ENCODE results near the gene TMC7.

TMC7 gene

GRCh38 chr16:19075511-19075910 lies 91.8 kb downstream of the TMC7 start:
- TF ChIP-seq ZFX (IDR thresholded peaks at IDR 0.05) (no peak), CTCF (conservative IDR thresholded peaks at IDR 0.05) (no peak)
- H3K27ac ChIP-seq: peak overlapping the region; percentile 85; the same call in 1 of the 2 replicates

- peak overlapping the region; percentile 85 for H3K27ac ChIP-seq
- no peak for TF ChIP-seq CTCF (conservative IDR thresholded peaks at IDR 0.05)
Measured at GRCh38 chr16:19077879-19078278, 94.1 kb downstream of the TMC7 start.

GRCh38 chr16:19083670-19084069 lies 99.9 kb downstream of the TMC7 start:
- TF ChIP-seq CTCF (conservative IDR thresholded peaks at IDR 0.05) (no peak), ZFX (IDR thresholded peaks at IDR 0.05) (no peak)
- no peak overlapping the region for H3K27ac ChIP-seq

- no peak for TF ChIP-seq ZFX (IDR thresholded peaks at IDR 0.05)
- TF ChIP-seq CTCF (conservative IDR thresholded peaks at IDR 0.05): no peak
- H3K27ac ChIP-seq: no peak overlapping the region
Measured at GRCh38 chr16:19084139-19084538, 100.4 kb downstream of the TMC7 start.

GRCh38 chr16:19084879-19085278 lies 101.1 kb downstream of the TMC7 start:
- TF ChIP-seq CTCF (conservative IDR thresholded peaks at IDR 0.05): no peak
- TF ChIP-seq ZFX (IDR thresholded peaks at IDR 0.05): no peak
- H3K27ac ChIP-seq: no peak overlapping the region

GRCh38 chr16:19085679-19086200 lies 102.0 kb downstream of the TMC7 start:
- peak overlapping the region; percentile 41; the same call in 1 of the 2 replicates for H3K27ac ChIP-seq
- TF ChIP-seq CTCF (conservative IDR thresholded peaks at IDR 0.05) (no peak), ZFX (IDR thresholded peaks at IDR 0.05) (no peak)

- peak overlapping the region; percentile 41 for H3K27ac ChIP-seq
- TF ChIP-seq CTCF (conservative IDR thresholded peaks at IDR 0.05): peak; percentile 99
- TF ChIP-seq ZFX (IDR thresholded peaks at IDR 0.05): no peak
Measured at GRCh38 chr16:19086322-19087199, 102.8 kb downstream of the TMC7 start.
